Upper lobe of left lung (tissue), 6 donors: ENCODE data around the gene MT1B. TPM values are rescaled to one million over a fixed set of nuclear protein-coding genes. Genes with fewer than 3 reads are reported as not detected.

Source experiments
- ATAC-seq, 2 donors: fragments of 200-7000 bp; cut with Tn5 transposase; one replicate each; pipeline ENCODE4 v1.9.1; 2022; ENCODE audit warnings: mild to moderate bottlenecking in 2 of 2, moderate library complexity in 2 of 2; ENCODE audit not compliant: low FRiP score in 2 of 2
- DNase-seq, 2 donors: peaks; one replicate each; pipeline ENCODE4 v3.0.0-alpha.2; 2019 to 2020
- H3K27ac ChIP-seq, 4 donors: fragments of 200-600 bp; sonication (generic); one replicate each; pipeline ENCODE4 v1.5.1; 2016 to 2019
- H3K27me3 ChIP-seq, 4 donors: fragments of 200-600 bp; sonication (generic); one replicate each; pipeline ENCODE4 v1.5.1; 2017 to 2019
- H3K36me3 ChIP-seq, 4 donors: fragments of 200-600 bp; sonication (generic); one replicate each; pipeline ENCODE4 v1.5.1; 2016 to 2019
- H3K4me1 ChIP-seq, 4 donors: fragments of 200-600 bp; sonication (generic); one replicate each; pipeline ENCODE4 v1.5.1; 2018 to 2019
- H3K4me3 ChIP-seq, 4 donors: fragments of 200-600 bp; sonication (generic); one replicate each; pipeline ENCODE4 v1.5.1; 2017 to 2019; ENCODE audit warnings: mild to moderate bottlenecking in 2 of 4, moderate library complexity in 1 of 4
- H3K9me3 ChIP-seq, 4 donors: fragments of 200-600 bp; sonication (generic); one replicate each; pipeline ENCODE4 v1.5.1; 2018 to 2019
- CTCF ChIP-seq, 6 experiments: fragments of 450-650 bp in 4 of 6; fragments of 200-600 bp in 2 of 6; sonication (generic) in 2 of 6; IDR thresholded peaks; one replicate each; pipeline ENCODE4 v1.5.1; 2016 to 2019; ENCODE audit warnings: antibody characterized with exemption in 6 of 6
- EP300 ChIP-seq, 4 donors: sonication (generic); formaldehyde crosslinking; IDR thresholded peaks; one replicate each; pipeline ENCODE4 v1.5.1; 2017; ENCODE audit warnings: antibody characterized with exemption in 4 of 4, control low read depth in 2 of 4
- POLR2A ChIP-seq, 4 donors: fragments of 450-650 bp; IDR thresholded peaks; one replicate each; pipeline ENCODE4 v1.5.1; 2016 to 2017; ENCODE audit warnings: antibody characterized with exemption in 4 of 4, mild to moderate bottlenecking in 2 of 4
- POLR2AphosphoS5 ChIP-seq, 2 donors: sonication (generic); formaldehyde crosslinking; IDR thresholded peaks; one replicate each; pipeline ENCODE4 v1.5.1; 2017; ENCODE audit warnings: antibody characterized with exemption in 2 of 2
- whole genome bisulfite sequencing, 2 donors: methylation state at CpG; one replicate each; pipeline ENCODE4 v1.1.5; 2017 to 2018; 5-methylcytosine and 5-hydroxymethylcytosine counted together
- total RNA-seq, 6 donors: library from RNA; depleted of rRNA in 4 of 6; stranded (reverse); fragments of >200 nt in 4 of 6; gene quantifications; one replicate each; pipeline versions ENCODE4 v1.1.0 to v1.2.1, GENCODE V29; 2016 to 2021
- donor health status: DM: no; HTN: no; CAD: no; lungs with moderate emphysema.
- donor health status: DM: no; HTN: yes; CAD: no; lungs with severe emphysema.

The MT1B gene
- not detected for total RNA-seq

DNA sequence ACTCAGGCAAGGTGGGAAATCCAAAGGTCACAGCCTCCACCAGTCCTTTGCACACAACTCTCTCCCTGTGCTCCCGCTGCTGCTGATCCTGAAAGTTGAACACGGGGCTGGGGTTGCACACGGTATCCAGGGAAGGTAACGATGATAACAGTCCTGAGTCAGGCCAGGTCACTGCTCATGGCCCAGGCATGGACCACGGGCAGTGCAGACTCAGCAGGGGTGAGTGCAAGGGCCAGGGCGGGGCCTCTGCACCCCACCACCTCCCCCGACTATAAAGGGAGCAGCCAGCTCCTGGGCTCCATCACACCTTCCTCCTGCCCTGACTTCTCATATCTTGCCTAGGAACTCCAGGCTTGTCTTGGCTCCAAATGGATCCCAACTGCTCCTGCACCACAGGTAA is at the start of gene MT1B:
Gene MT1B, plus strand, starts transcription at position 301 of the 400 bp plus-strand sequence. Its CDS starts 68 bp downstream, at position 369.
- no peaks in the 10 kb centered on the region for H3K36me3 ChIP-seq
- H3K9me3 ChIP-seq: no peaks in the 10 kb centered on the region
- DNase-seq (no peak), ATAC-seq (no peak)
- no peak within 1 kb of the TSS for H3K4me3 ChIP-seq
- no peaks in the 10 kb centered on the region for H3K4me1 ChIP-seq
- H3K27ac ChIP-seq: no peak within 1 kb of the TSS
- no peaks in the 10 kb centered on the region for H3K27me3 ChIP-seq
- 67 to 73% methylated on average over 1 to 7 of the region's 7 CpGs for whole genome bisulfite sequencing, 2 donors
- TF ChIP-seq EP300 (IDR thresholded peaks at IDR 0.05): no peak
- no peak for TF ChIP-seq CTCF (IDR thresholded peaks at IDR 0.05)
- no peak for TF ChIP-seq POLR2A (IDR thresholded peaks at IDR 0.05)
- TF ChIP-seq POLR2AphosphoS5 (IDR thresholded peaks at IDR 0.05): no peak

DNA sequence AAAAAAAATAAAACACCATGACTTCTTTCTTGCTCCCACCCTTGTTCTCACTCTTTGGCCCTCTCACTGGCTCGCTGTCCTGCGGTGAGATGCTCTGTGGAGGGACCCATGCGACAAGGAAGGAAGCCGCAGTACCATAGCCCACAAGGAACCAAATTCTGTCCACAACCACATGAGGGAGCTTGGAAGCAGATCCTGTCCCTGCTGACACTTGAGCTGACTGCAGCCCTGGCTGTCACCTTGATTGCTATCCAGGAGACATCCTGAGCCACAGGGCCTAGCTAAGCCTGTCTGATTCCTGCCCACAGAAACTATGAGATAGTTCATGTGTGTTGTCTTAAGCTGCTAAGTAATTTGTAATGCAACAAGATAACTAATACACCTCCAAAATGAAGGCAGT is 48.1 kb upstream of the MT1B start:
- TF ChIP-seq CTCF (IDR thresholded peaks at IDR 0.05) (peak; percentile 35 to 64 (median 46)), POLR2AphosphoS5 (IDR thresholded peaks at IDR 0.05) (no peak)
- peaks cover 18 to 32% (median 25%) of the 10 kb centered on the region in 4 donors for H3K4me1 ChIP-seq
- H3K27me3 ChIP-seq: no peaks in the 10 kb centered on the region
- H3K4me3 ChIP-seq: no peak overlapping the region
- H3K36me3 ChIP-seq: no peaks in the 10 kb centered on the region
- DNase-seq (peak in 1 of 2 donors; percentile 55), ATAC-seq (no peak)
- no peaks in the 10 kb centered on the region for H3K9me3 ChIP-seq
- peak overlapping the region in 2 of 4 donors; percentile 91 to 98 for H3K27ac ChIP-seq
- 32 to 42% methylated on average over 4 of the region's 4 CpGs for WGBS, 2 donors

- H3K27ac ChIP-seq: peak overlapping the region; percentile 91 to 98 (median 94)
- 80 to 93% methylated on average over 4 of the region's 4 CpGs for WGBS, 2 donors
- TF ChIP-seq POLR2A (IDR thresholded peaks at IDR 0.05): no peak
- TF ChIP-seq EP300 (IDR thresholded peaks at IDR 0.05): no peak
- no peak for TF ChIP-seq CTCF (IDR thresholded peaks at IDR 0.05)
- TF ChIP-seq POLR2AphosphoS5 (IDR thresholded peaks at IDR 0.05): no peak
Observed at GRCh38 chr16:56604966-56605365, 46.7 kb upstream of the MT1B start.

GRCh38 chr16:56605475-56605874 is 46.2 kb upstream of the MT1B start:
- Histone ChIP-seq H3K36me3 (no peaks in the 10 kb centered on the region), H3K4me3 (no peak overlapping the region), H3K4me1 (peaks cover 30 to 49% (median 36%) of the 10 kb centered on the region in 4 donors), H3K27me3 (no peaks in the 10 kb centered on the region), H3K9me3 (no peaks in the 10 kb centered on the region), H3K27ac (peak overlapping the region; percentile 91 to 98 (median 94))
- ATAC-seq (no peak), DNase-seq (no peak)
- 73 to 77% methylated on average over 1 of the region's 1 CpG for WGBS, 2 donors
- TF ChIP-seq CTCF (IDR thresholded peaks at IDR 0.05) (no peak), POLR2AphosphoS5 (IDR thresholded peaks at IDR 0.05) (no peak), EP300 (IDR thresholded peaks at IDR 0.05) (no peak), POLR2A (IDR thresholded peaks at IDR 0.05) (no peak)

More at GRCh38 chr16:56604966-56605365, 46.7 kb upstream of the MT1B start:
- peaks cover 27 to 43% (median 31%) of the 10 kb centered on the region in 4 donors for H3K4me1 ChIP-seq
- H3K27me3 ChIP-seq: no peaks in the 10 kb centered on the region
- H3K9me3 ChIP-seq: no peaks in the 10 kb centered on the region
- DNase-seq (no peak), ATAC-seq (no peak)
- H3K36me3 ChIP-seq: no peaks in the 10 kb centered on the region
- no peak overlapping the region for H3K4me3 ChIP-seq

DNA sequence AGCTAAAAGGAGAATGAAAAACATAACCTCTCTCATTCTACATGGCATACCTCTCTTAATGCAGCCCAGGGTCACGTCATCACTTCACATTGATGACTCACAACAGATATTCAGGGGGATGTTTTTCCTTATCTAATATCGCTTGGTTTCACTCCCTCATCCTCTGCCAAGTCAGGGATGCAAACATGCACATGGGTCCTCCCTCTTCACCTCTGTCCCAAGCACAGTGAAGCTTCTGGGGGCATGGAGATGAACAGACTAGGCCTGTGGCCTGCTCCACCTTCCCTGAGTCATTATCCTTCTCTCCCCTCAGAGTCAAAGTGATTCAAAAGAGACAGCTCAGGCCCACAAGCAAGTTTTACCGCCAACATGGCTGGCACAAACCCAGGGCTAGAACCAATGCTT is 45.6 kb upstream of the MT1B start:
- Histone ChIP-seq H3K4me1 (peaks cover 36 to 55% (median 42%) of the 10 kb centered on the region in 4 donors), H3K4me3 (no peak overlapping the region), H3K27me3 (no peaks in the 10 kb centered on the region), H3K36me3 (no peaks in the 10 kb centered on the region), H3K9me3 (no peaks in the 10 kb centered on the region), H3K27ac (peak overlapping the region; percentile 91 to 98 (median 94))
- peak; percentile 21 to 31 for TF ChIP-seq POLR2AphosphoS5 (IDR thresholded peaks at IDR 0.05)
- TF ChIP-seq EP300 (IDR thresholded peaks at IDR 0.05): peak in 1 of 4 donors; percentile 1
- no peak for TF ChIP-seq CTCF (IDR thresholded peaks at IDR 0.05)
- TF ChIP-seq POLR2A (IDR thresholded peaks at IDR 0.05): no peak
- ATAC-seq (no peak), DNase-seq (no peak)
- 59 to 75% methylated on average over 3 of the region's 3 CpGs for WGBS, 2 donors
